Measurements from ENCODE around the gene C13orf42.
A peak's percentile ranks its signal among the peaks of the same experiment; 100 is the strongest.

The C13orf42 gene

GRCh38 chr13:51111174-51111573 is at the start of gene C13orf42:
TSS of gene C13orf42 (minus strand) at chr13:51111274. CDS start at chr13:51111209, 65 bp downstream.
- no peak for DNase-seq

DNA sequence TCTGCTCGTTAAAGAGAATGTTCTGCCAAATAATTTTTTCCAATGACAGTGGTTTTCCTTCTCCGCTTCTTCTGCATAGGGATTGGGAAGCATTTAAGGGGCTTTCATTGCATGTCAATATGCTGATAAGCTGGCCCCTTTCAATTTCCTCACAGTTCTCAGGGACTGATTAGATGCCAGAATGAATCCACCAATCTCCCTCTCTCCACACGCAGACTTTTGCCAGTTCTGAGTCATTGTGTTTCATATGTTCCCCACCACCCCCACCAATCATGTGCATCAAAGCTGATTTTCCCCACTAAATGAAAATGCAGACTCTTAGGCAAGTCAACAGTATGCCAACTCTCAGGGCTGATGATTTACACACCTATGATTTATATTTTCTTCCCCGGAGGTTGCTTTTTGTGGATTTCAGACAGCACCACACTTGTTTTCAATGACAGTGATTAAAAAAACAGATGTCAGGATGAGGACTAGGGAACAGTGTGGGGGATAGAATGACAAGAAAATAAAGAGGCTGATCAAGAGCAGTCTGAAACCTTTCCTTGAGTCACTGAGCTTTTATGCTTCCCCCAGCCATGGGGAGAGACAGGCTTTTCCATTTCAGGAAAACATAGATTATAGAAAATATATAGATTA is 47.9 kb upstream of the C13orf42 start:
- DNase-seq = no peak

- no peak for DNase-seq
Observed at GRCh38 chr13:51158365-51158764, 47.3 kb upstream of the C13orf42 start.

DNA sequence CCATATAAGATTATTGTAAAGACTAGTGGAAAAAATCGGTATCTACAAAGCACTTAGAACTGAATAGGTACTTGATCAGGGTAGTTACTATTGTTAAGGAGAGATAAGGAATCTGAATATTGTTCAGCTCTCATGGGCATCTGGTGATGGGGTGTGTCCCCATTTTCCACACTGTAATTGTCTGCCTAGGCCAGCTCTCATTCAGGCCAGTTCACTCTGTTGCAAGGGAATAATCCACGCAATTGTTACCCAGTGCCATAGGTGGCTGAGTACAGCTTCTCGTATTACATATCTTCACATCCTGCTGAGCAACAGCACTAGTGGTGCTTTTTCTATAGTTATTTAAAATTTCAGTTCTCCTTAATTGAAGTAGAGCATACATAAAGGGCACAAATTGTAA is 45.6 kb upstream of the C13orf42 start:
- no peak for DNase-seq

GRCh38 chr13:51155776-51156515 is 44.9 kb upstream of the C13orf42 start:
- no peak for DNase-seq

DNA sequence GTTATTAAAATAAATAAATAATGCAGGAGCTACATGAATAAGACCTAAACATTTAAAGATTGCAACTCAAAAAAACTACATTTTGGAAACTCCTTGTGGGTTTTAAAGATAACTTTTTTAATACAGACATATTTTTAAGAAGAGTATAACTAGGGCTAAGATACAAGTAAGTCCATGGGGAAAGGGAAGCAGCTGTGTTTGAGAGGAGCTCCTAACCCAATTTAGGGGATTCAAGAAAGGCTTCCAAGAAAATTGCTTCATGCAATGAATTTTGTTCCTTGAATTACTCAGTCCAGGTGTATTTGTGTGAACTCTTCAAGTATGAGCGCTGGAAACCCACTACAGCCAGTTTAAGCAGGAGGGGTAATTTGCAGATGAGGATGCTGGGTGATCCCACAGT is 44.1 kb upstream of the C13orf42 start:
- DNase-seq = no peak

DNA sequence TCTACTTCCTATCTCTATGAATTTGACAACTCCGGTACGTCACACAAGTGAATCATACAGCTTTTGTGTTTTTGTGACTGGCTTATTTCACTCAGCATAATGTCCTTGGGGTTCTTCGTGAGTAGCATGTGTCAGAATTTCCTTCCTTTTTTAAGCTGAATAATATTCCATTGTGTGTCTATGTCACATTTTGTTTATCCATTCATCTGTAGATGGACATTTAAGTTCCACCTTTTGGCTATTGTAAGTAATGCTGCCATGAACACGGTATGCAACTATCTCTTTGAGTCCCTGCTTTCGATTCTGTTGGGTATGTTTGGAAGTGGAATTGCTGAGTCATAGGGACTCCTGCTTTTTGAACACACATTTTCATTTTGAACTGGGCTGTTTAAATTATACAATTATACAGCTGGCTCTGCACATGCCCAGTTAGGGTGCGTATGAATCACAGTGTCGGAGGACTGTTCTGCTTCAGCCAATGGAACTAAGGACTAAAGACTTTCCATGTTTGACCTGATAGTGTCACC is 43.0 kb upstream of the C13orf42 start:
- no peak for DNase-seq

DNA sequence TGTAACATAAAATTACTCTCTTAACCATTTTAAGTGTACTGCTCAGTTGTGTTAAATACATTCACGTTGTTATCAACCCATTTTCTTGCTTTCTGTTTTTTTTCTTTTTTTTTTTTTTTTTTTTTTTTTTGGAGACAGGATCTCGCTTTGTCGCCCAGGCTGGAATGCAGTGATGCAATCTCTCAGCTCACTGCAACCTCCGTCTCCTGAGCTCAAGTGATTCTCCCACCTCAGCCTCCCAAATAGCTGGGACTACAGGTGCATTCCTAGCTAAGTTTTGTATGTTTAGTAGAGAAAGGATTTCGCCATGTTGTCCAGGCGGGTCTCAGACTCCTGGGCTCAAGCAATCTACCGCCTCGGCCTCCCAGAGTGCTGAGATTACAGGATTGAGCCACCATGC is 42.5 kb upstream of the C13orf42 start:
- no peak for DNase-seq

DNA sequence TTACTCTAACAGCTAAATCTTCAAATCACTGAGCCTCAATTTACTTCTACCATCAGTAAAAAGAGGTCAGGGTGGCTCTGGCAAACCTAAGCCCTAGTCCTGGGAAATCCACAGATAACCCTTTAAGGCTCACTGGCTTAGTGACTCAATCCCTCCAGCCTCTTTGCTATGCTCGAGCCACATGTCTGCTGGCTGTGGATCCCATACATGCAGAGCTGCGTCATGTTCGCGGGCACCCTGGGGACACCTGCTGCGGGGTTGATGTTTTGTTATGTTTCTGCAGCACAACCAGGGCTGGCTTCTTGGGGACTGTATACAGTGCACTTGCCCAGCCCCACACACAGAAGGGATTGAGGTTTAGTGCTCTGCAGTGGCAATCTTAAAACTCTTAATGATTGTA is 41.6 kb upstream of the C13orf42 start:
- no peak for DNase-seq

- DNase-seq = no peak
Observed at GRCh38 chr13:51151463-51151862, 40.4 kb upstream of the C13orf42 start.

DNA sequence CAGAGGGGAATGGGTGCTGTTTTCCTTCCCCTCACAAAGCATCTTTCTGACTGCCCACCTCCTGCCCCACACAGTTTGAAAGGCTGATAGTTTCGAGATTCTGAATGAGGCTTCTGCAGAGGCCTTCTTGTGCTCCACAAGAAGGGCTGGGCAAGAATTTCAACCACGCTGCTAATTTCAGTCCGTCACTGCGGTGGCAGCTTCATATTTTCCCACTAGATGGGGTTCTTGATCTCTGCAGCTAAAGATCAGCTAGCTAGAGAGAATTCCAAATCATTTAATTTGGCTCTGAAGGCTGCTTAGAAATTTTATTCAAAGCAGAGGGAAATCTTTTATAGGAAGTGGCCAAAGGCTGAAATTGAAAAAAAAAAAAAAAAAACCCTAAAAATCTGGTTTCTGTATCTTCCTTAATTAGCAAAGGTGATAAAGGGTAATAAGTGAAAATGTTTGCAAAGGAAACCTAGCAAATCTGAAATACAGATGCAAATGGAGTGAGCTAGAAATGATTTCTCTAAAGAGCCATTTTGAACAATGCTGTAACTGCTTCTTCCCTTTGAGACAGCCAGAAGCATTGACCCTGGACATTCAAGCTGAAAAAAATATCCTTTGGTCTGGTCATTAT is 38.0 kb upstream of the C13orf42 start:
- DNase-seq = no peak

- DNase-seq = no peak
Observed at GRCh38 chr13:51148223-51148951, 37.3 kb upstream of the C13orf42 start.

- DNase-seq = no peak
Observed at GRCh38 chr13:51147732-51148131, 36.7 kb upstream of the C13orf42 start.

GRCh38 chr13:51146667-51147066 is 35.6 kb upstream of the C13orf42 start:
- DNase-seq = no peak

- DNase-seq = no peak
Observed at GRCh38 chr13:51137250-51137649, 26.2 kb upstream of the C13orf42 start.

GRCh38 chr13:51136276-51136980 is 25.4 kb upstream of the C13orf42 start:
- DNase-seq = no peak

- DNase-seq = no peak
Observed at GRCh38 chr13:51134763-51135365, 23.8 kb upstream of the C13orf42 start.

DNA sequence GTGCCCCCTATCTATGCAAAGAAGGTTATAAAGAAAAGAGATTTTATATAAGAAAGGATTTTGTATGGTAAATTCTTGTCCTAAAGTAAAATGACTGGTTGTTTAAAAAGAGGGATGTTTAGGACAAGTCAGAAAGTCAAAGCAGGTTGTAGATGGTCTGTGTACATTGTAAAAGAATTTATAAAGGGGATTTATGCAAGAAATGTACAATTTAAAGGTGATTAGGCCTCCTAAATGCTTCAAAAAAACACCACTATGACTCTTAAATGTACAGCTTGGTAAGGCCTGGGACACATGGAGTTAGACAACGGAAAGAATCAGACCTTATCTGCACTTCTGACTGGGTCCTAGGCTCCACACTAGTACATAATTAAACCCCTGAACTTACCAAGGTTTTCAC is 19.3 kb upstream of the C13orf42 start:
- DNase-seq = no peak

DNA sequence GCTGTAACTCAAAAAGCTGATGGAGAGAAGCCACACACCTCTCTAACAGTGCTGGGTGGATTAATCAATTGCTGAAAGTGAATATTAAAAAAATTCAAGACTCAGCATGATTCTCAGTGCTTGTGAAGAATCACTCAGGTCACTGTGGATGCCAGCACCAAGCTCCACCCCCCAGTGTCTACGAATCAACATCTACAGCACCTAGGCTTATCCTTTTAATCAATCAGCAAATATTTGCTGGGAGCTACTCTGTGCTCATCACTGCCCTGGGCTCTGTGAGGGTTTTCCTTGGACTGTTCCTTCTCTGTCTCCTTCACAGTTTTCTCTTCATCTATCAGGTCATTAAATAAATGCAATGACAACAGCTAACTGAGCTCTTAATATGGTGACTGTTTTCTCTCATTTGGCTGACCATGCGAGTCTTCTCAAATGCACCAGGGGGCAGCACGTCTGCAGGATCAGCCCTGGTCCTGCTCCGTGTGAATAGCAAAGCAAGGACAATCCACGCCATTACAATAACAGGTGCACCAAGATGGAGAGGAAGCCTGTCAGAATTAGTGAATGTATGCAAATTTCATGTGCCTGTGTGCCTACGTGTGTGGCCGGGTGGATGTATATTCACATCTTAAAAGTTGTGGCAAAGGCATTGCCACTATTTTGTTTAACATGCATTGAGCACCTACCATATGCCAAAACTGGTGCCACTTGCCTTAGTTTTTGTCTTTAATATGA is 14.6 kb upstream of the C13orf42 start:
- peak; percentile 45 to 55 for DNase-seq

DNA sequence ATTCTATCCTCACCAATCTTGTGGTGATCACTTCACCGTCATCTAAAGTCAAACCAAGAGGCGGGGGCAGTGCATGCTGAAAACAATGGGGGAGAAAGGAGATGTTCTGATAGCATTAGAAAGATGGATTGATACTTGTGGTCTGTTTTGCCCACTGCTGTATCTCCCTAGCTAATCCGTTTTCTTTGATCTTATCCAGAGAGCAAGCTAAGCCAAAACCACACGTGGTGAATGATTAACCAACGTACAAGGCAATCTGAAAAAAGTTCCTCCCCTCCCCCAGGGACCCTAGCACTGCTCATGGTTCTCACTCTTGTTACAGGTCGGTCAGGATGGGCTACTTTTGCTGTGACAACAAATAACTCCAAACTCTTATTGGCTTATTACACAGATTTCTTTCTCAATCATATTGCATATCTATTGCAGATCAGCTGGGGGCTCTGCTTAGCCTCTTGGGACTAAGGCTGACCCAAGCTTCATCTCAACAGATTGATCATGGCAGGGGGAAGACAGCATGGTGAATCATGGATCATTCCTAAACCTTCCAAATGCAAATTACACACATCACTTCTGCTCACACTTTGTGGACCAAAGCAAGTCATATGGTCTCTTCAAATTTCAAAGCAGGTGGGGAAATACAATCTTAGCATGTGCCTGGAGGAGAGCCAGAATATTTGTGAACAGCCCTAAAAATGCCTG is 11.9 kb upstream of the C13orf42 start:
- peak in 1 of 2 donors; percentile 1 for DNase-seq

GRCh38 chr13:51120873-51121272 is 9.8 kb upstream of the C13orf42 start:
- DNase-seq = peak in 1 of 2 donors; percentile 19

All from CD4-positive, alpha-beta T cell treated with Interferon alpha-2 for 1 hour (primary cell).